Immature natural killer cell (primary cell): ENCODE results near the gene RNF13. TPM values are rescaled to one million over a fixed set of nuclear protein-coding genes. Genes with fewer than 3 reads are reported as not detected.
"Not testable (repeated sequence)": the region's sequence is repeated elsewhere in the genome, so short reads cannot be mapped to it uniquely, and the experiment has no call there.

ENCODE experiments used
- DNase-seq, 3 donors: peaks; one replicate each; pipeline ENCODE4 v3.0.0; 2022; ENCODE audit warnings: mixed read lengths in 1 of 3
- H3K27ac Mint-ChIP-seq, 6 donors: one replicate each; pipeline ENCODE4 v1.8.0; 2020; ENCODE audit warnings: mixed read lengths in 6 of 6, mild to moderate bottlenecking in 5 of 6, inconsistent platforms in 4 of 6, moderate library complexity in 3 of 6
- H3K27me3 Mint-ChIP-seq, 3 donors: one replicate each; pipeline ENCODE4 v1.8.0; 2020 to 2021; ENCODE audit warnings: low read depth in 3 of 3, mild to moderate bottlenecking in 3 of 3, mixed read lengths in 3 of 3, moderate library complexity in 3 of 3, inconsistent platforms in 1 of 3
- H3K36me3 Mint-ChIP-seq, 3 donors: one replicate each; pipeline ENCODE4 v1.8.0; 2020; ENCODE audit warnings: mixed read lengths in 3 of 3, inconsistent platforms in 2 of 3, mild to moderate bottlenecking in 2 of 3
- H3K4me1 Mint-ChIP-seq, 2 donors: one replicate each; pipeline ENCODE4 v1.8.0; 2020; ENCODE audit warnings: inconsistent platforms in 2 of 2, mild to moderate bottlenecking in 2 of 2, mixed read lengths in 2 of 2, moderate library complexity in 1 of 2
- H3K4me3 Mint-ChIP-seq, 5 donors: one replicate each; pipeline ENCODE4 v1.8.0; 2020; ENCODE audit warnings: mild to moderate bottlenecking in 5 of 5, mixed read lengths in 5 of 5, inconsistent platforms in 3 of 5, moderate library complexity in 3 of 5
- H3K9me3 Mint-ChIP-seq, 6 donors: one replicate each; pipeline ENCODE4 v1.8.0; 2020; ENCODE audit warnings: mild to moderate bottlenecking in 6 of 6, mixed read lengths in 6 of 6, inconsistent platforms in 4 of 6, moderate library complexity in 3 of 6
- polyA plus RNA-seq, 3 donors: library from polyadenylated mRNA; unstranded; fragments of 300-500 nt; fragmentation: Illumina TruSeq; gene quantifications; one replicate each; pipeline ENCODE4 v1.2.3, GENCODE V29; 2021

Gene RNF13
- polyA plus RNA-seq, 3 donors from 2014 or later, result 116 to 145 (median 142) TPM

- DNase-seq, result peak; percentile 28 to 42 (median 31)
- H3K9me3 Mint-ChIP-seq, result no peaks in the 10 kb centered on the region
- peaks cover 13 to 21% of the 10 kb centered on the region in 2 donors for H3K4me1 Mint-ChIP-seq
- no peaks in the 10 kb centered on the region for H3K36me3 Mint-ChIP-seq
- H3K27me3 Mint-ChIP-seq, result peaks cover 2 to 16% (median 10%) of the 10 kb centered on the region in 3 donors
- no peak overlapping the region for H3K27ac Mint-ChIP-seq
- H3K4me3 Mint-ChIP-seq, result no peak overlapping the region
These were observed 154.2 kb downstream of the RNF13 start for GRCh38 chr3:149967086-149967685.

- Mint-ChIP-seq H3K27me3 (peaks cover 3 to 17% (median 10%) of the 10 kb centered on the region in 3 donors), H3K4me3 (peak overlapping the region in 1 of 5 donors; percentile 46), H3K9me3 (no peaks in the 10 kb centered on the region), H3K4me1 (peaks cover 13 to 21% of the 10 kb centered on the region in 2 donors), H3K36me3 (no peaks in the 10 kb centered on the region), H3K27ac (no peak overlapping the region)
- DNase-seq, result no peak
These were observed 155.2 kb downstream of the RNF13 start for GRCh38 chr3:149968216-149968615.

GRCh38 chr3:149969110-149969939 is 156.3 kb downstream of the RNF13 start:
- Mint-ChIP-seq H3K4me3 (peak overlapping the region; percentile 88 to 93 (median 91)), H3K9me3 (no peaks in the 10 kb centered on the region), H3K36me3 (no peaks in the 10 kb centered on the region), H3K4me1 (peaks cover 13 to 21% of the 10 kb centered on the region in 2 donors), H3K27me3 (peaks cover 6 to 18% (median 10%) of the 10 kb centered on the region in 3 donors), H3K27ac (peak overlapping the region in 2 of 6 donors; percentile 36 to 57)
- no peak for DNase-seq

GRCh38 chr3:149969940-149970715 is 157.1 kb downstream of the RNF13 start:
- peaks cover 9 to 19% (median 14%) of the 10 kb centered on the region in 3 donors for H3K27me3 Mint-ChIP-seq
- H3K36me3 Mint-ChIP-seq, result no peaks in the 10 kb centered on the region

GRCh38 chr3:149970716-149971402 is 157.8 kb downstream of the RNF13 start, which contains the start of gene PFN2:
PFN2 (minus strand) TSS chr3:149970895; CDS start chr3:149970856, 39 bp downstream.
- Mint-ChIP-seq H3K4me1 (peaks cover 13 to 21% of the 10 kb centered on the region in 2 donors), H3K9me3 (no peaks in the 10 kb centered on the region), H3K27me3 (peaks cover 9 to 19% (median 18%) of the 10 kb centered on the region in 3 donors), H3K36me3 (no peaks in the 10 kb centered on the region), H3K27ac (peak within 1 kb of the TSS in 5 of 6 donors; percentile 26 to 76 (median 55)), H3K4me3 (peak within 1 kb of the TSS; percentile 91 to 96 (median 94))
- peak; percentile 59 to 61 (median 61) for DNase-seq

More at GRCh38 chr3:149969940-149970715, 157.1 kb downstream of the RNF13 start:
- Mint-ChIP-seq H3K27ac (peak overlapping the region in 3 of 6 donors; percentile 24 to 57 (median 36)), H3K4me1 (peaks cover 13 to 21% of the 10 kb centered on the region in 2 donors), H3K4me3 (peak overlapping the region; percentile 88 to 93 (median 91)), H3K9me3 (no peaks in the 10 kb centered on the region)
- peak; percentile 60 to 68 (median 68) for DNase-seq

GRCh38 chr3:149971403-149972075 is 158.5 kb downstream of the RNF13 start:
- H3K4me3 Mint-ChIP-seq, result peak overlapping the region; percentile 90 to 96 (median 94)
- H3K4me1 Mint-ChIP-seq, result peaks cover 13 to 21% of the 10 kb centered on the region in 2 donors
- H3K27me3 Mint-ChIP-seq, result peaks cover 9 to 19% (median 15%) of the 10 kb centered on the region in 3 donors
- peak in 1 of 3 donors; percentile 36 for DNase-seq
- H3K9me3 Mint-ChIP-seq, result no peaks in the 10 kb centered on the region
- H3K36me3 Mint-ChIP-seq, result no peaks in the 10 kb centered on the region
- peak overlapping the region in 5 of 6 donors; percentile 26 to 76 (median 46) for H3K27ac Mint-ChIP-seq

GRCh38 chr3:149975919-149976318 is 162.9 kb downstream of the RNF13 start:
- Mint-ChIP-seq H3K4me3 (no peak overlapping the region), H3K27me3 (peaks cover 9 to 17% (median 10%) of the 10 kb centered on the region in 3 donors), H3K36me3 (no peaks in the 10 kb centered on the region), H3K27ac (no peak overlapping the region), H3K4me1 (peaks cover 6 to 8% of the 10 kb centered on the region in 2 donors), H3K9me3 (no peaks in the 10 kb centered on the region)
- DNase-seq, result no peak

- Mint-ChIP-seq H3K36me3 (no peaks in the 10 kb centered on the region), H3K27ac (no peak overlapping the region), H3K27me3 (peaks cover 4 to 12% (median 7%) of the 10 kb centered on the region in 3 donors), H3K4me3 (no peak overlapping the region), H3K9me3 (no peaks in the 10 kb centered on the region), H3K4me1 (no peaks in the 10 kb centered on the region)
- DNase-seq, result no peak
These were observed 164.4 kb downstream of the RNF13 start for GRCh38 chr3:149977386-149977785.

- not testable (repeated sequence) for H3K4me3 Mint-ChIP-seq, H3K4me1 Mint-ChIP-seq, H3K27me3 Mint-ChIP-seq, H3K9me3 Mint-ChIP-seq, DNase-seq, H3K27ac Mint-ChIP-seq, H3K36me3 Mint-ChIP-seq
These were observed 169.0 kb downstream of the RNF13 start for GRCh38 chr3:149981979-149982378.

- H3K36me3 Mint-ChIP-seq, result not testable (repeated sequence)
These were observed 170.0 kb downstream of the RNF13 start for GRCh38 chr3:149983053-149983452.

GRCh38 chr3:149983628-149984027 is 170.6 kb downstream of the RNF13 start:
- Mint-ChIP-seq H3K27me3 (peaks cover 2 to 4% (median 3%) of the 10 kb centered on the region in 3 donors), H3K36me3 (no peaks in the 10 kb centered on the region), H3K27ac (no peak overlapping the region), H3K4me1 (no peaks in the 10 kb centered on the region), H3K9me3 (peaks cover 0 to 2% (median 0%) of the 10 kb centered on the region in 6 donors), H3K4me3 (no peak overlapping the region)
- DNase-seq, result no peak

More at GRCh38 chr3:149983053-149983452, 170.0 kb downstream of the RNF13 start:
- not testable (repeated sequence) for H3K27ac Mint-ChIP-seq, H3K27me3 Mint-ChIP-seq, DNase-seq, H3K4me3 Mint-ChIP-seq, H3K9me3 Mint-ChIP-seq, H3K4me1 Mint-ChIP-seq

- Mint-ChIP-seq H3K9me3 (peaks cover 0 to 8% (median 5%) of the 10 kb centered on the region in 6 donors), H3K27me3 (peaks cover 1 to 4% (median 2%) of the 10 kb centered on the region in 3 donors), H3K4me3 (no peak overlapping the region), H3K4me1 (no peaks in the 10 kb centered on the region), H3K36me3 (no peaks in the 10 kb centered on the region), H3K27ac (no peak overlapping the region)
- DNase-seq, result no peak
These were observed 176.3 kb downstream of the RNF13 start for GRCh38 chr3:149989307-149989706.
